Amniotic stem cell (primary cell): ENCODE measurements around the gene NPAS4.
"Not testable (repeated sequence)": the region's sequence is repeated elsewhere in the genome, so short reads cannot be mapped to it uniquely, and the experiment has no call there.

Source experiments
- DNase-seq: peaks from one replicate; lab custom pipeline; 2025; lab: John Stamatoyannopoulos, UW

NPAS4 gene

DNA sequence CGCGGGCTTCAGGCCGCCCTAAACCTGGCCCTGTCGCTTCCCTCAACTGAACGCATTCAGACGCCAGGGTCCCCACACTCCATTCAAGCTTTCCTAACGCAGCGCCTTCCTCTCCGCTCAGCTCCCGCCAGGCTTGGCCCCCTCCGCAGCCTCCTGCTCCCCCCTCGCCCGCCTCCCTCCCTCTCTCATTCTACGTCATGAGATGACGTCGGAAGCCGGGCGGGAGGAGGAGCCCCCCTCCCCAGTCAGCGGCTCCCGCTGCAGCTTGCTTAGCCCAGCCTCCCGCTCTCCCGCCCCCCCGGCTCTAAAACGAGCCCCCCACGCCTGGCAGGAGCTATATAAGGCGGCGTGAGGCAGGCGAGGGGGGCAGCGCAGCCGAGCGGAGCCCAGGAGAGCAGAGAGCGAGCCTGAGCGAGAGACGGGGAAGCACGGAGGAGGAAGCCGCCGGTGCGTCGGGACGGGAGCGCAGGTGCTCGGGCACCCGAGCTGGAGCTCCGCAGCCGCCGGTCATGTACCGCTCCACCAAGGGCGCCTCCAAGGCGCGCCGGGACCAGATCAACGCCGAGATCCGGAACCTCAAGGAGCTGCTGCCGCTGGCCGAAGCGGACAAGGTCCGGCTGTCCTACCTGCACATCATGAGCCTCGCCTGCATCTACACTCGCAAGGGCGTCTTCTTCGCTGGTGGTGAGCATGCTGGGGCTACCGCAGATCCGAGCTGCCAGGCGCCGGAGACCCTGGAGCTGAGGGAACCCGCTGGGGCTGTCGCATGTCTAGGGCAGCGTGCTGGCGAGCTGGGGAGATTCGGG lies at the start of gene NPAS4:
Gene NPAS4, plus strand, starts transcription at position 365 of the 806 bp plus-strand sequence. Its CDS starts 145 bp downstream, at position 510.
- DNase-seq: no peak

DNA sequence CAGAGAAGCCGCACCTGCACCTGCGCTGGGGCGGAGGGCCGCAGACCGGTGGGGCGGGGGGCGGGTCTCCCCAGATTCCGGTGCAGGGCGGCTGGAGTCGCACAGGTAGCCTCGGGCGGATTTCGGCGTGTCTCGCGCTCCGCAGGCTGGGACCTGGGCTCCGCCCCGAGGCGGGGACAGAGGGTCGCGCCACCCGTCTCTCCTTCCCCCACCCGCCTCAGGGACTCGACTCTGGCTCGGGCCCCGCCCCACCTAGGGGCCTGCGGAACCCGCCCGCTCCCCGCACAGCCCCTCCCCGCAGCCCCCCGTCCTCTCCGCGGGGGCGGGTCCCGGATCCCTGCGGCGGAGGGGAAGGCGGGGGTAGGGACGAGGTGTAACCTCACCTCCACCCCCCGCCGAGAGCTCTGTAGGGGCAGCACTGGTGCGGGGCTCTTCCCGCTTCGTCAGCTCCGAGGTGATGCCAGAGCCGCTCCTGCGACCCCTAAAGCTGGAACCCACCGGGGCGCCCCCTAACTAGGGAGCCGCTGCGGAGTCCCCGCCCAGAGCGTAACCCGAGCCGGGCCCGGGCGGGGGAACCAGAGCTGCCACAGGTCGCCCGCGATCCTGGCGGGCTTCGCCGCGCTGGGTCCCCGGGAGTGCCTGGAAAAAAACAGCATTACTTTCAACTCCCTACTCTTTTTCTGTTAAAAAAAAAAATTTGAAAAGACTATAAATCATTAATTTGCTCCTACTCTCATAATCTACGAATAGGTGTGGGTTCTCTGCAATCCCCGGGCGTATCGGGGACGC lies 49.0 kb upstream of the NPAS4 start, which contains the start of gene SLC29A2:
Gene SLC29A2, minus strand, starts transcription at position 134 of the 789 bp plus-strand sequence. CDS start 169 bp downstream, outside the sequence.
- DNase-seq: no peak

DNA sequence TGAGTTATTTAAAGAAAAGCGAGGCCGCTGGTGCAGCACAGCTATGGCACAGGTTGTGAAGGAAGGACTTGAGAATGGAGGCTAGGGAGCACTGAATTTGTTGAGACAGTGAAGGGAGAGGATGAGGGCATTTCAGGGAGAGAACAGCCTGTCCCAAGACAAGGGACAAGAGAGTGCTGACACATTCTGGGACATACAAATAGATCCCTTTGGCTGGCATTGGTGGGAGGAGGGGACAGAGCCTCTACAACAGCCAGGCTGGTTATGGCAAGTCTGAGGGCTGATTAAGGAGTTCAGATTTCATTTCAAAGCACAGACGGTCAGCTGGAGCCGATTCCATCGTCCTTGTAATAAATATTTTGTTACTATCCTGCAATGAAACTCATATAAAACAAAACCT lies 47.6 kb upstream of the NPAS4 start:
- no peak for DNase-seq

GRCh38 chr11:66373690-66374287 lies 47.0 kb upstream of the NPAS4 start:
- not testable (repeated sequence) for DNase-seq

- DNase-seq: not testable (repeated sequence)
Observed at GRCh38 chr11:66380264-66380663, 40.6 kb upstream of the NPAS4 start.

DNA sequence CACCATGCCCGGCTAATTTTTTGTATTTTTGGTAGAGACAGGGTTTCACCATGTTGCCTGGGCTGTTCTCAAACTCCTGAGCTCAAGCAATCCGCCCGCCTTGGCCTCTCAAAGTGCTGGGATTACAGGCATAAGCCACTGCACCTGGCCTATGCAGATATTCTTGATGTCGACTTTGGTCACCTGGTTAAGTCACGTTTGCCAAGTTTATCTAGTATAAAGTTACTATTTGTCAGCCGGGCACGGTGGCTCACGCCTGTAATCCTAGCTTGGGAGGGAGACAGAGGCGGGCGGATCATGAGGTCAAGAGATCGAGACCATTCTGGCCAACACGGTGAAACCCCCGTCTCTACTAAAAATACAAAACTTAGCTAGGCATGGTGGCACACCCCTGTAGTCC lies 36.5 kb upstream of the NPAS4 start:
- DNase-seq: not testable (repeated sequence)

DNA sequence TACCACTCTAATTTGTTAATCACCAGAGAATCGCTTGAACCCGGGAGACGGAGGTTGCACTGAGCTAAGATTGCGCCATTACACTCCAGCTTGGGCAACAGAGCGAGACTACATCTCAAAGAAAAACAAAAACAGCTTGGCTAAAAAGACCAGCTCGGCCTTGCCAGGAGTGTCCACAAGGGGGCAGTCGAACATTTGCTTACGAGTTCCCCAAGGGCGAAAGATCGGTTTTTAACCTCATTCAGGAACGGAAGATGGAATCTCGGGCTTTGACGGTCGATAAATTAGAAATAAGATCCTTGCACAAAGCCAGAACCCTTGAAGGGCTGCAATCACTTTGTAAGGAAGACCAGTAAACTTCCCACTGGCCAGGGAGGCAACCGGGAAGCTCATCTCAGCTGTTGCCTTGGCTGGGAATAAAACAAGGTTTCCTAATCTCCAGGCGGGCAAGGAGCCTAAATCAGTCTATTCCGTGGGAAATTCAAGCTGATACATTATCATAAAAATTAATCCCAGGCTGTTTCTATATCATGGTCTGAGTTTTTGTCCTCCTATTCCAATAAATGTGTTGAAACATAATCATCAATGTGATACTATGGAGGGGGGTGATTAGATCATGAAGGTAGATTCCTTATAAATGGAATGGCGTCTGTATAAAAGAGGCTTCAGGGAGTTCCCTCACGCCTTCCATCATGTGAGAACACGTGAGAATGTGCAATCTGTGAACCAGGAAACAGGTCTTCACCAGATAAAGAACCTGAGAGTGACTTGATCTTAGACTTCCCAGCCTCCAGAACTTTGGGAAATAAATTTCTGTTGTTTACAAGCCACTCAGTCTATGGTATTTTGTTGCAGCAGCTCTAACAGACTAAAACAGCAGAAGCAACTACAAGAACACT lies 34.4 kb upstream of the NPAS4 start:
- peak; percentile 54 for DNase-seq

- DNase-seq: no peak
Observed at GRCh38 chr11:66388780-66389386, 32.0 kb upstream of the NPAS4 start.

DNA sequence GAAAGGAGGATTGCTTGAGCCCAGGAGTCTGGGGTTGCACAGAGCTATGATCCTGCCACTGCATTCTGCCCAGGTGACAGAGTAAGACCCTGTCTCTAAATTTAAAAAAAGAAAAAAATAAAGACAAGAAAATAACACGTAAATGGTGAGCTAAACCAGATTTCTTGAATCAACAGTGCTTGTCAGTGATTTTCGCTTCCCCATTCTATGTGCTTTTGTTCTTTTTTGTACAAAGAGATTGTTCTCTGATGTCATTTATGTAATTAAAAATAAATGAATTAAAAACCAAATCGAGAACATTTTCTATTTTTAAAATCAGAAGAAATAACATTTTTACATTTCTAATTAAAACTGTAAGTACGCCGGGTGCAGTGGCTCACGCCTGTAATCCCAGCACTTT lies 29.5 kb upstream of the NPAS4 start:
- DNase-seq: no peak

DNA sequence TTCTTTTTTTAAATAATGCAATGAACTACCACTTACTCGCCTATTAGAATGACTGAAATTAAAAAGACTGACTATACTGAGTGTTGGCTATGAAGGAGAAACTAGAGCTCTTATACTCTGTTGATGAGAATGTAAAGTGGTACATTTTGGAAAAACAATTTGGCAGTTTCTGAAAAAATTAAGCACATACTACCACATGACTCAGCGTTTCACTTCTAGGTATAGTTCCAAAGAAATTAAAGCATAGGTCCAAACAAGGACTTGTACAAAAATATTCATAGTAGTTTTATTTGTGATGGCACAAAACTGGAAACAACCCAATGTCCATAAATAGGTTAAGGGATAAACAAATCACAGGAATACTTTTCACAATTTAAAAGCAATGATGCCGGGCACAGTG lies 26.9 kb upstream of the NPAS4 start:
- DNase-seq: no peak

DNA sequence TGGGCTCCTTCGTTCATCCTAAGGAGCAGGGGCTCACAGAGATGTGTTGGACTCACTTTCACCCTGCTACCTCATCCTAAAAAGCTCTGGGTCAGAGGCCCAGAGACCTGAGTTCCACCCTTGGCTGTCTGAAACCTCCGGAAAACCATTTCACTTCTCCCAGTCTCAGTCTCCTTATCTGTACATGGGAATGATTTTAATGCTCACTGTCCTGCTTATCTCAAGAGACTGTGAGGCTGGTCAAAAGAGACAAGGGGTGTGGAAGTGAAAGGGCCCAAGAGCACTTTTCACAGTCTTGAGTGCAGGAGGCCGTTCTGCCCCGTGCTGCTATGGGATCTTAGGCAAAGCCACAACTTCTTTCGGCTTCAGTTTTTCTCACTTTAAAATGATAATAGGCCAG lies 13.2 kb upstream of the NPAS4 start:
- no peak for DNase-seq

- DNase-seq: peak; percentile 87
Observed at GRCh38 chr11:66408488-66409214, 12.2 kb upstream of the NPAS4 start.

GRCh38 chr11:66409226-66409625 lies 11.6 kb upstream of the NPAS4 start:
- DNase-seq: no peak

- DNase-seq: no peak
Observed at GRCh38 chr11:66410191-66410590, 10.6 kb upstream of the NPAS4 start.

GRCh38 chr11:66411323-66411722 lies 9.5 kb upstream of the NPAS4 start:
- no peak for DNase-seq

- no peak for DNase-seq
Observed at GRCh38 chr11:66412110-66412509, 8.7 kb upstream of the NPAS4 start.

- DNase-seq: no peak
Observed at GRCh38 chr11:66413167-66413566, 7.7 kb upstream of the NPAS4 start.

DNA sequence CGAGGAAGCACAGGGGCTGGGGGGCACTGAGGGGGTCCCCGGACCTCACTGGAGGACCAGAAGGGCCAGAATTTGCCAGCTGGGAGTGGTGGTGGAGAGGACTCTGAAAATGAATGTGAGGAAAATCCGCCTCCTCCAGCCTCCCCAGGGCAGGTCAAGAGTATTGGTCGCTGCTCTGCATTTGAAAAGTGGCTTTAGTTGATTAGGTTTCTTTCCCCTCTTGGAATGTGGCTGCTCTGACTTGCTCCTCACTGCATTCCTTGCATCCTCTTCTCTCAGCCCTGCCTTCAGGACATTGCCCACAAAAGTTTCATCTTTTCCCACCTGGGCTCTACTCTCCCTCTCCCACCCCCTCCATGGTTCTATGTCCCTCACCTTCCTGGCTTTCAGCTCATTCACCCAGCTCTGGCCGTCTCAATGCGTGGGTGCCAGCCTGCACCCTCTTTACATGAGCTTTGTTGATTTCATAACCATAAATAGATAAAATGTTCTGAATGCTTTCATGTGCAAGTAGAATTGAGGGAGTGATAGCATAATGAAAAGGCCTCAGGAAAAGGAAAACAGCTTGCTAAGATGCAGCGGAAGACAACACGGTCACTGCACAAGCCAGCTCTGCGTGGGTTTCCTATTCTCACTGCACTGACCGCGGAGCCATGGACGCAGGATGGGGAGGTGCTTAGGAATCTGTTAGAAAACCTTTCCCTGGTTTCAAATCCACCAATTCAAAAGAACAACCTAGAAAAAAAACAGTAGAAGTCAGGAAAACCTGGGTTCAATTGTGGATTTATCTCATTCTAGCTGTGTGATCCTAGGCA lies 6.5 kb upstream of the NPAS4 start:
- no peak for DNase-seq

GRCh38 chr11:66415423-66415822 lies 5.4 kb upstream of the NPAS4 start:
- no peak for DNase-seq

- DNase-seq: no peak
Observed at GRCh38 chr11:66417000-66417399, 3.8 kb upstream of the NPAS4 start.
